ENCODE measurements around the gene LFNG. TPM values are rescaled to one million over a fixed set of nuclear protein-coding genes. Genes with fewer than 3 reads are reported as not detected.

LFNG gene
- total and polyA plus RNA-seq, 2 of the 13 experiments (the other 11 are each of a cell fraction or from before 2014, with no cell fraction given) = 0.44 to 1.5 TPM

DNA sequence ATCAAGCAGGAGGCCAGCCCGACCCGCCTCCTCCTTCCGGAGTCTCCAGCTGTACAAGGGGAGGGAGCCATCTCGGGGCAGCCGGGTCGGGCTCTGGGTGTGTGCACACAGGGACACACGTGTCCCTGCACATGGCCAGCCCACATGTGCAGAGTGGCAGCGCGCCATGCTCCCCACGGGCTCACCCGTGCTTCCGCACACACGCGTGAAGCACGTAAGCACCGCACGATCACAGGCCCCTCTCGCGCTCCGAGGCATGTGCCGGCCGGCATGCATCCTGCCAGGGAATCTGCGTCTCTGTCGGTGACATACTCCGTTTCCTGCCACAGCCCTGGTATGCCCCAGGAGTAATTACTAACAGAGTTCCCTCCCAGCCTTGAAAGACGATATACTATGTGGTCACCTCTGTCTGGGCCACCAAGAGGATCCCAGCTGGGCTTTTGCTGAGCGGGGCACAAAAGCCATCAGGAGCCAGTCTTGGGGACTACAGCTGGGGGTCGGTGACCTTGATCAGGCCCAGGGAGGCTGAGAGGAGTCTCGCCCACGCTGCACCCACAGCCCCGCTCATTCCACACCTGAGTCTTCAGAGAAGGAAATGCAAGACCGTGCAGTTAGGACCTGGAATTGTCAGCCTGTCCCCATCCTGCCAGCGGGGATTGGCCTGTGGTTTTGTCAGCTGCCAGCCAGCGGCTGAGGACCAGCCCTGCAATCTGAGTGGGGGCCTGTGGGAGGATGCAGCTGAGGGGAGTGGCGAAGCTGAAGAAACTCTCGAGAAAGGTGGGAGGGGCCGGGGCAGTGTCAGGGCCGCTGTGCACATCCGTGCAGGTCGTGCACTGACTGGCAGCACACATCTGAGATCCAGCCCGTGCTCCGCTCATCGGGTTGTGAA, 11.0 kb upstream of the LFNG start:
- Histone ChIP-seq H3K4me1 (ENCODE audit: insufficient read depth, low read length) (peaks cover 63% of the 10 kb centered on the region), H3K4me2 (ENCODE audit: low read depth, low read length) (peak overlapping the region; percentile 18; the same call in 1 of the 2 replicates), H3K4me3 (replicated peaks in 1 of 3; ENCODE audit: insufficient read depth in 1 of 3, low read depth in 2 of 3, low read length in 3 of 3) (no peak overlapping the region), H3K9ac (ENCODE audit: insufficient read depth, low read depth, low read length) (no peak overlapping the region), H4K20me1 (ENCODE audit: insufficient read depth, low read length) (no peaks in the 10 kb centered on the region), H3K27ac (ENCODE audit: extremely low read length, insufficient read depth, low read length) (no peak overlapping the region), H3K9me3 (ENCODE audit: low read length) (no peaks in the 10 kb centered on the region), H3K79me2 (ENCODE audit: insufficient read depth, low read length) (no peaks in the 10 kb centered on the region), H3K36me3 (replicated peaks in 1 of 2; ENCODE audit: control insufficient read depth in 1 of 2, insufficient read depth in 2 of 2, low read length in 2 of 2) (no peaks in the 10 kb centered on the region), H2AFZ (ENCODE audit: low read length) (no peak overlapping the region), H3K27me3 (ENCODE audit: control insufficient read depth in 1 of 2, insufficient read depth in 2 of 2, low read length in 2 of 2) (peaks cover 10 to 91% of the 10 kb centered on the region in 2 experiments; a peak in 4 of 5 replicates)
- FAIRE-seq (no peak), ATAC-seq (peak; percentile 6; the same call in 2 of the 3 replicates), DNase-seq (ENCODE audit: low spot score) (no peak)
- CTCF ChIA-PET (ENCODE audit: low intra/inter-chr PET ratio, low total read pairs) = no interaction called here
- 24% methylated on average over 18 of the region's 43 CpGs for WGBS (ENCODE audit: low lambda C conversion rate)
- intact Hi-C loops (cut with micrococcal nuclease; ENCODE audit: unreplicated experiment) = no loop called here
- no TSS peak for BruUV-seq (replicated peaks)
- 0 out of 2 replicates have a peak, but pooled peaks have one; percentile 29 for TF ChIP-seq NRL (CRISPR knock-in tag; IDR thresholded peaks at IDR 0.05; ENCODE audit: borderline replicate concordance)
- peak; percentile 71 for TF ChIP-seq MNT (IDR thresholded peaks at IDR 0.05)
- TF ChIP-seq, protein P1, sequence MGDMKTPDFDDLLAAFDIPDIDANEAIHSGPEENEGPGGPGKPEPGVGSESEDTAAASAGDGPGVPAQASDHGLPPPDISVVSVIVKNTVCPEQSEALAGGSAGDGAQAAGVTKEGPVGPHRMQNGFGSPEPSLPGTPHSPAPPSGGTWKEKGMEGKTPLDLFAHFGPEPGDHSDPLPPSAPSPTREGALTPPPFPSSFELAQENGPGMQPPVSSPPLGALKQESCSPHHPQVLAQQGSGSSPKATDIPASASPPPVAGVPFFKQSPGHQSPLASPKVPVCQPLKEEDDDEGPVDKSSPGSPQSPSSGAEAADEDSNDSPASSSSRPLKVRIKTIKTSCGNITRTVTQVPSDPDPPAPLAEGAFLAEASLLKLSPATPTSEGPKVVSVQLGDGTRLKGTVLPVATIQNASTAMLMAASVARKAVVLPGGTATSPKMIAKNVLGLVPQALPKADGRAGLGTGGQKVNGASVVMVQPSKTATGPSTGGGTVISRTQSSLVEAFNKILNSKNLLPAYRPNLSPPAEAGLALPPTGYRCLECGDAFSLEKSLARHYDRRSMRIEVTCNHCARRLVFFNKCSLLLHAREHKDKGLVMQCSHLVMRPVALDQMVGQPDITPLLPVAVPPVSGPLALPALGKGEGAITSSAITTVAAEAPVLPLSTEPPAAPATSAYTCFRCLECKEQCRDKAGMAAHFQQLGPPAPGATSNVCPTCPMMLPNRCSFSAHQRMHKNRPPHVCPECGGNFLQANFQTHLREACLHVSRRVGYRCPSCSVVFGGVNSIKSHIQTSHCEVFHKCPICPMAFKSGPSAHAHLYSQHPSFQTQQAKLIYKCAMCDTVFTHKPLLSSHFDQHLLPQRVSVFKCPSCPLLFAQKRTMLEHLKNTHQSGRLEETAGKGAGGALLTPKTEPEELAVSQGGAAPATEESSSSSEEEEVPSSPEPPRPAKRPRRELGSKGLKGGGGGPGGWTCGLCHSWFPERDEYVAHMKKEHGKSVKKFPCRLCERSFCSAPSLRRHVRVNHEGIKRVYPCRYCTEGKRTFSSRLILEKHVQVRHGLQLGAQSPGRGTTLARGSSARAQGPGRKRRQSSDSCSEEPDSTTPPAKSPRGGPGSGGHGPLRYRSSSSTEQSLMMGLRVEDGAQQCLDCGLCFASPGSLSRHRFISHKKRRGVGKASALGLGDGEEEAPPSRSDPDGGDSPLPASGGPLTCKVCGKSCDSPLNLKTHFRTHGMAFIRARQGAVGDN (CRISPR knock-in tag; IDR thresholded peaks at IDR 0.05) = peak; percentile 6
- TF ChIP-seq KDM5B (CRISPR knock-in tag; IDR thresholded peaks at IDR 0.05; ENCODE audit: borderline replicate concordance) = 0 out of 2 replicates have a peak, but pooled peaks have one; percentile 29
- TF ChIP-seq KAT8 (CRISPR knock-in tag; IDR thresholded peaks at IDR 0.05) = no peak
- TF ChIP-seq CSRNP1 (CRISPR knock-in tag; IDR thresholded peaks at IDR 0.05) = no peak
- 0 out of 2 replicates have a peak, but pooled peaks have one; percentile 14 for TF ChIP-seq MAX (IDR thresholded peaks at IDR 0.05)
- POLR2A ChIA-PET = interaction anchor here (0.6 kb wide), 1 partner anchor 8 kb away, joined by 3 read pairs; no protein-coding TSS in a partner anchor
- in situ Hi-C loops (cut with HindIII; ENCODE audit: extremely low pct_ligation_motif_present, low pct_unique_long_range_greater_than_20kb) = no loop called here

All from HepG2 (cell line).